HL-60 (cell line): Measurements from ENCODE around the gene SYT9.

ENCODE experiments used
- DNase-seq, 2 experiments: peaks; one replicate each; pipeline ENCODE4 v3.0.0-alpha.2; 2010 to 2020; ENCODE audit warnings: low read depth in 1 of 2, low spot score in 1 of 2
- H3K27ac ChIP-seq: fragments of 250-450 bp; sonication (Bioruptor Pico); replicated peaks from 2 replicates; pipeline ENCODE4 v1.5.1; 2020; ENCODE audit warnings: mild to moderate bottlenecking, moderate library complexity
- H3K27me3 ChIP-seq: fragments of 250-450 bp; sonication (Bioruptor Pico); 2 replicates; pipeline ENCODE4 v1.5.1; 2021; ENCODE audit warnings: mild to moderate bottlenecking, moderate library complexity; ENCODE audit not compliant: insufficient read depth, poor library complexity, severe bottlenecking
- H3K4me3 ChIP-seq: replicated peaks from 2 replicates; pipeline ENCODE4 v1.5.1; 2011; ENCODE audit warnings: mild to moderate bottlenecking, control low read depth, low read length; ENCODE audit not compliant: insufficient read depth
- GABPA ChIP-seq: IDR thresholded peaks from 2 replicates; pipeline ENCODE4 v1.6.1; 2012; ENCODE audit warnings: low read depth
- POLR2AphosphoS5 ChIP-seq: IDR thresholded peaks from 2 replicates; pipeline ENCODE4 v1.6.1; 2012; ENCODE audit warnings: low read depth
- SPI1 ChIP-seq: IDR thresholded peaks from 2 replicates; pipeline ENCODE4 v1.6.1; 2012; ENCODE audit warnings: low read depth, mild to moderate bottlenecking, borderline replicate concordance
- TF ChIP-seq, protein P1 (sequence below): IDR thresholded peaks from one replicate; pipeline ENCODE4 v1.5.1; 2011; ENCODE audit warnings: low read length, control low read depth, inconsistent platforms; ENCODE audit not compliant: insufficient read depth
- TF ChIP-seq, protein P2 (sequence below): IDR thresholded peaks from 2 replicates; pipeline ENCODE4 v1.6.1; 2012; ENCODE audit warnings: low read depth; ENCODE audit not compliant: insufficient replicate concordance

Gene SYT9

DNA sequence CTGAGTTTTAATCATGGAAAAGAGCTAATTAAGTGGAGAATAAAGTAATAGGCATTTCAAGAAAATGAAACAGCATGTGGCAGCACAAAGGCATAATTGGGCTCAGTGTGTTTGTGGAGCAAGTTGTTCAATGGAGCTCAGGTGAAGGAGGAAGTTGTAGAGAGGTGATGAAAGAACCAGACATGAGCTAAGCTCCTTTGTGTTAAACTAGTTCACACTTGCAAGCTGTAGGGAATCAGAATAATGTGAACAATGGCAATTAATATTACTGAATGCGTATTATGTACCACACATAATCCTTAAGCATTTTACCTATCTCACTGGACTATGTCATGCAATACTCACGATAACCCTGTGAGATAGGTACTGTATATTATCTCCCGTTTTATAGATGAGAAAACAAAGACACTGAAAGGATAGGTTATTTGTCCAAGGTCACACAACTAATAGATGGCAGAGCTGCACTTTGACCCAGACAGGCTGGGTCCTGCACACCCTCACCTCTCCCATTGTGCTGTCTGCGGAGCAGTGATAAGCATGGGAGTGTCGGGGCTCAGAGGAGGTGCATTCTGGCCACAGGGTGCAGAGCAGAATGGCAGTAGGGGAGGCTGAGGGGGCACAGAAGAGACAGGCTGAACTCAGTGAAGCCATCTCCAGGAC, 242.5 kb downstream of the SYT9 start:
- Histone ChIP-seq H3K4me3 (no peak overlapping the region), H3K27me3 (no peaks in the 10 kb centered on the region), H3K27ac (no peak overlapping the region)
- TF ChIP-seq, protein P1, sequence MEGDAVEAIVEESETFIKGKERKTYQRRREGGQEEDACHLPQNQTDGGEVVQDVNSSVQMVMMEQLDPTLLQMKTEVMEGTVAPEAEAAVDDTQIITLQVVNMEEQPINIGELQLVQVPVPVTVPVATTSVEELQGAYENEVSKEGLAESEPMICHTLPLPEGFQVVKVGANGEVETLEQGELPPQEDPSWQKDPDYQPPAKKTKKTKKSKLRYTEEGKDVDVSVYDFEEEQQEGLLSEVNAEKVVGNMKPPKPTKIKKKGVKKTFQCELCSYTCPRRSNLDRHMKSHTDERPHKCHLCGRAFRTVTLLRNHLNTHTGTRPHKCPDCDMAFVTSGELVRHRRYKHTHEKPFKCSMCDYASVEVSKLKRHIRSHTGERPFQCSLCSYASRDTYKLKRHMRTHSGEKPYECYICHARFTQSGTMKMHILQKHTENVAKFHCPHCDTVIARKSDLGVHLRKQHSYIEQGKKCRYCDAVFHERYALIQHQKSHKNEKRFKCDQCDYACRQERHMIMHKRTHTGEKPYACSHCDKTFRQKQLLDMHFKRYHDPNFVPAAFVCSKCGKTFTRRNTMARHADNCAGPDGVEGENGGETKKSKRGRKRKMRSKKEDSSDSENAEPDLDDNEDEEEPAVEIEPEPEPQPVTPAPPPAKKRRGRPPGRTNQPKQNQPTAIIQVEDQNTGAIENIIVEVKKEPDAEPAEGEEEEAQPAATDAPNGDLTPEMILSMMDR, result no peak
- TF ChIP-seq GABPA (no peak), SPI1 (no peak), POLR2AphosphoS5 (no peak)
- TF ChIP-seq, protein P2, sequence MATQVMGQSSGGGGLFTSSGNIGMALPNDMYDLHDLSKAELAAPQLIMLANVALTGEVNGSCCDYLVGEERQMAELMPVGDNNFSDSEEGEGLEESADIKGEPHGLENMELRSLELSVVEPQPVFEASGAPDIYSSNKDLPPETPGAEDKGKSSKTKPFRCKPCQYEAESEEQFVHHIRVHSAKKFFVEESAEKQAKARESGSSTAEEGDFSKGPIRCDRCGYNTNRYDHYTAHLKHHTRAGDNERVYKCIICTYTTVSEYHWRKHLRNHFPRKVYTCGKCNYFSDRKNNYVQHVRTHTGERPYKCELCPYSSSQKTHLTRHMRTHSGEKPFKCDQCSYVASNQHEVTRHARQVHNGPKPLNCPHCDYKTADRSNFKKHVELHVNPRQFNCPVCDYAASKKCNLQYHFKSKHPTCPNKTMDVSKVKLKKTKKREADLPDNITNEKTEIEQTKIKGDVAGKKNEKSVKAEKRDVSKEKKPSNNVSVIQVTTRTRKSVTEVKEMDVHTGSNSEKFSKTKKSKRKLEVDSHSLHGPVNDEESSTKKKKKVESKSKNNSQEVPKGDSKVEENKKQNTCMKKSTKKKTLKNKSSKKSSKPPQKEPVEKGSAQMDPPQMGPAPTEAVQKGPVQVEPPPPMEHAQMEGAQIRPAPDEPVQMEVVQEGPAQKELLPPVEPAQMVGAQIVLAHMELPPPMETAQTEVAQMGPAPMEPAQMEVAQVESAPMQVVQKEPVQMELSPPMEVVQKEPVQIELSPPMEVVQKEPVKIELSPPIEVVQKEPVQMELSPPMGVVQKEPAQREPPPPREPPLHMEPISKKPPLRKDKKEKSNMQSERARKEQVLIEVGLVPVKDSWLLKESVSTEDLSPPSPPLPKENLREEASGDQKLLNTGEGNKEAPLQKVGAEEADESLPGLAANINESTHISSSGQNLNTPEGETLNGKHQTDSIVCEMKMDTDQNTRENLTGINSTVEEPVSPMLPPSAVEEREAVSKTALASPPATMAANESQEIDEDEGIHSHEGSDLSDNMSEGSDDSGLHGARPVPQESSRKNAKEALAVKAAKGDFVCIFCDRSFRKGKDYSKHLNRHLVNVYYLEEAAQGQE, result no peak
- DNase-seq, result peak in 1 of 2 experiments; percentile 25

DNA sequence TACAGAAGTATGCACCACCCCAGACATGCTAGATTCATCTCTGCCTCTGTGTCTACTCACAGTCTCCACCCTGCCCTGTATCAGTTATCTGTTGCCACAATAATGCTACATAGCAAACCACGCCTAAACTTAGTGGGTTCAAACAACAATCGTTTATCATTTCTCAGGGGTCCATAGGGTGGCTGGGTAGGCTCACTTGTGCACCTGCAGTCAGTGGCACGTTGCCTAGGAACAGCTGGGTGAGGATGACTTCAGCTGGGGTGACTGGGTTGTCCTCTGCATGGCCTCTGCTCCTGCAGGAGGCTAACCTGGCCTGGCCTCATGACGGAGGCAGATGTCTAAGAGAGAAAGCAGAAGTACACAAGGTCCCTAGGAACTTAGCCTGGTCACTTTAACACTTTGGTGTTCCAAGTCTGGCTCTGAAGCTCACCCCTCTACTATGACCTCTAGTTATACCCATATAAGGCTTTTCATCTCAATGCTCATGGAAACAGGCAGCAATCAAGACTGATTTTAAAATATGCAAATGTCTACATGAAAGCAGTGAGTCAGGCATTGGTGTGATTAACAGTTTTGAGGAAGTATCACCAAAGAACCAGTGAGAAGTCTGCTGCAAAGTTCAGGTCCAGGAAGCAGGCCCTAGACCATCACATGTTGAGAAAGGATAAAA, 244.3 kb downstream of the SYT9 start:
- Histone ChIP-seq H3K27ac (peak overlapping the region; percentile 40), H3K4me3 (no peak overlapping the region), H3K27me3 (no peaks in the 10 kb centered on the region)
- peak in 1 of 2 experiments; percentile 54 for DNase-seq
- no peak for TF ChIP-seq POLR2AphosphoS5

DNA sequence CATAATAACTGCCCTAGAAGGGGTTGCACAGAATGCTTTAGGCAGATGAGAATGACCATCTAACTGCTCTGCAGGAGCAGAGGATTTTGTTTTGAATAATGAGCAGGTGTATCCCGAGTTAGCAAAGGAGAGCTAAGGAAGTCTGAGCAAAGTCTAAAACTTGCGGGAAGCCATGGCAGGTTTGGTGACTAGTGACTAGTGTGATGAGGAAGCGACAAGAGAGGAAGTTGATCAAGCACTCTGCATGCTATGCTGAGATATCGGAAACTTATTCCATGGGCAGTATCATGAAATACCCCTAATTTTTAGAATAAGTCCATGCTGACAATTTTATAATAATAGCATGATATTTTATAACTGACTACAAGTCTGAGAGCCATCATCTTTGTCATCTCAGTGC, 246.5 kb downstream of the SYT9 start:
- TF ChIP-seq, protein P1, result no peak
- TF ChIP-seq SPI1, result peak; percentile 93
- peak in 1 of 2 experiments; percentile 50 for DNase-seq

DNA sequence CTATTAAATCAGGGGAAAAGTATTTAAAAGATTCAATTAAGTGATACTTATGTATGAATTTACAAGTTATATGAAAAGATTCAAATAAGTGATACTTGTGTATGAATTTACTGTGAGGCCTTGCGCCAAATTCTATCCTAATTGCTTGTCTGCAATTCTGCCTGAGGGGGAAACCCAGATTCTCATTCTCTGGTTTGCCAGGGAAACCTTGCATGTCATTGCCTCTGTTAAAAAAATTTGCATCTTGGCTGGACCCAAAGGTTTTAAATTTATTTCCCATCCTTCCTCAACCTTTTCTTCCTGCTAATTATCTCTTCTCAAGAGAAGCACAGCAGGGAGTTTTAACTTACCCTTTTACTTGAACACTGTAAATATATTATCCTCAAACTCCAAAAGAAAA, 247.4 kb downstream of the SYT9 start:
- Histone ChIP-seq H3K4me3 (no peak overlapping the region), H3K27ac (no peak overlapping the region), H3K27me3 (no peaks in the 10 kb centered on the region)
- TF ChIP-seq, protein P1, result no peak
- TF ChIP-seq POLR2AphosphoS5, result no peak
- no peak for DNase-seq

More for the DNA sequence above, 246.5 kb downstream of the SYT9 start:
- Histone ChIP-seq H3K27me3 (no peaks in the 10 kb centered on the region), H3K4me3 (no peak overlapping the region), H3K27ac (peak overlapping the region; percentile 18)

DNA sequence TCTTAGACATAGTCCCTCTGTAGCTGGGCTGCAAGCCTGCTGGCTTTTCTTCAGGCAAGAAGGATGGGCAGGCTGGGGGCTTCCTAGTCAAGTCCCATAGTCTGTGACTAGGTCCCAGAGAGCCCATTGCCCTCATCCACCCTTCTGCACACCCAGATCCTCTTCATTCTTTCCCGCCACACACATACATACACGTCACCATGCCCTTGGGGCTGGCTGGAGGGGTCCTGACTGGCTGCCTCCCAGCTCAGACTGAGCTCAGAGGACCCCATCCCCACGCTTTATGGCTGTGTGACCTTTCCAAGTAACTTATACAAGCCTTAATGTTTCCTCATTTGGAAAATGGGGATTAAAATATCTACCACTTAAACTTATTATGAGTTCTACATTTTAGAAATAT, 248.5 kb downstream of the SYT9 start:
- TF ChIP-seq SPI1 (no peak), POLR2AphosphoS5 (no peak), GABPA (no peak)
- TF ChIP-seq, protein P1, result no peak
- TF ChIP-seq, protein P2, result no peak
- H3K4me3 ChIP-seq, result no peak overlapping the region
- no peak for DNase-seq
- no peak overlapping the region for H3K27ac ChIP-seq
- no peaks in the 10 kb centered on the region for H3K27me3 ChIP-seq
